Stimulated activated CD8-positive, alpha-beta memory T cell treated with anti-CD3 and anti-CD28 coated beads, Interleukin-12 subunit alpha, Interleukin-12 subunit beta, amount 100 ng/mL, for 1 hour (primary cell): ENCODE data around the gene USP11.
A peak's percentile ranks its signal among the peaks of the same experiment; 100 is the strongest.

Experiments
- DNase-seq: peaks from one replicate; pipeline ENCODE4 v3.0.0-alpha.2; 2020; ENCODE audit warnings: low read depth

USP11 gene

DNA sequence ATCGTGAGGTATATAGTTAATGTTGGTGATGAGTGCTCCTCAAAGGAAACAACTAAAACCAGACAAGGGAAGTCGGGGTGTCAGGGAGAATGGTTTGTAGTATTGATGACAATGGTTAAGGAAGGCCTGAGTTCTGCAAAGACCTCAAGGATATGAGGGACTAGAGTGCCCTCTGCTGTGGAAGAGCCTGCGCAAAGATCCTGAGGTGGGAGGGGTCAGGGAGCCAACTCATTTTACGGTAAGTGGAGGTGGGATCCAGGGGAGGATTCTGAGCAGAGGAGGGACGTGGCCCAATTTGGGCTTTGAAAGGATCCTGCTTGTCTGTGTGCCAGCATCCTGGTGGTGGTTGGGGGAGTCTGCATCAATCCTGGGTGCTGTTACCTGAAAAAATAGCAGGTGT, 27.8 kb upstream of the USP11 start:
- no peak for DNase-seq

DNA sequence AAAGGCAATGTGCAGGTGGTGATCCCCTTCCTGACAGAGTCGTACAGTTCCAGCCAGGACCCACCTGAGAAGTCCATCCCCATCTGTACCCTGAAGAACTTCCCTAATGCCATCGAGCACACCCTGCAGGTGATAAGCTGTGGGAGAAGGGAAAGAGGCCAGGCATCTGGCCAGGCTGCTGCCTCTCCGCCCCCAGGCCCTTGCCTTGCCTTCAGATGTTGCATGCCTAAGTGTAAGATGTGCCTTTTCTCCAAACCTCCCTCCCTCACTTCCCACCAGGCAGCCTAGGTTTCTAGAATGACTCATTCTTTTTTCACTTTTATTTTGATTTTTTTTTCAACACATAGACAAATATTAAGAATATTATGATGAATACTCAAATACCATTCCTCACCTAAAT, 26.5 kb upstream of the USP11 start:
- no peak for DNase-seq

GRCh38 chrX:47208108-47208507, 24.7 kb upstream of the USP11 start:
- DNase-seq: no peak

DNA sequence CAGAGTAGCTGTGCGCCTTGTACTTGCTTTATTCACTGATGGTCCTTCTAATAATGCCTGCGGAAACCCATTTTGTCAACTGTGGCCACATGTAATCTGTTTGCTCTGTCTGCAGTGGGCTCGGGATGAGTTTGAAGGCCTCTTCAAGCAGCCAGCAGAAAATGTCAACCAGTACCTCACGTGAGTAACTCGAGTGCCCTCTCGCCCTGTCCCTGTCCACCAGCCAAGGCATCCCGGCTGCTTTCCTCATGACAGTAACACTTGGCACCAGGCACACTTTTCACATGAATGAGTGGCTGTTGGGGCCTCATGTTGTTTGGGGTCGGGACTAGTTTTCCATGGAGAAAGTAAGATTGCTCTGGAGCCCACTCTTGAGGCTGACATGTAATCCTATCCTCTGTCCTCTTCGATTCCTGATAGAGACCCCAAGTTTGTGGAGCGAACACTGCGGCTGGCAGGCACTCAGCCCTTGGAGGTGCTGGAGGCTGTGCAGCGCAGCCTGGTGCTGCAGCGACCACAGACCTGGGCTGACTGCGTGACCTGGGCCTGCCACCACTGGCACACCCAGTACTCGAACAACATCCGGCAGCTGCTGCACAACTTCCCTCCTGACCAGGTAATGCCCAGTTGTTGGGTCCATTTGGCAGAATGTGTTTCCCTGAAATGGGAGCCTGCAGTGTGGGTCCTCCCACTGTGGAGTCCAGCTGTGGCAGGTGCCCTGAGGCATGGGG, 23.1 kb upstream of the USP11 start:
- no peak for DNase-seq

DNA sequence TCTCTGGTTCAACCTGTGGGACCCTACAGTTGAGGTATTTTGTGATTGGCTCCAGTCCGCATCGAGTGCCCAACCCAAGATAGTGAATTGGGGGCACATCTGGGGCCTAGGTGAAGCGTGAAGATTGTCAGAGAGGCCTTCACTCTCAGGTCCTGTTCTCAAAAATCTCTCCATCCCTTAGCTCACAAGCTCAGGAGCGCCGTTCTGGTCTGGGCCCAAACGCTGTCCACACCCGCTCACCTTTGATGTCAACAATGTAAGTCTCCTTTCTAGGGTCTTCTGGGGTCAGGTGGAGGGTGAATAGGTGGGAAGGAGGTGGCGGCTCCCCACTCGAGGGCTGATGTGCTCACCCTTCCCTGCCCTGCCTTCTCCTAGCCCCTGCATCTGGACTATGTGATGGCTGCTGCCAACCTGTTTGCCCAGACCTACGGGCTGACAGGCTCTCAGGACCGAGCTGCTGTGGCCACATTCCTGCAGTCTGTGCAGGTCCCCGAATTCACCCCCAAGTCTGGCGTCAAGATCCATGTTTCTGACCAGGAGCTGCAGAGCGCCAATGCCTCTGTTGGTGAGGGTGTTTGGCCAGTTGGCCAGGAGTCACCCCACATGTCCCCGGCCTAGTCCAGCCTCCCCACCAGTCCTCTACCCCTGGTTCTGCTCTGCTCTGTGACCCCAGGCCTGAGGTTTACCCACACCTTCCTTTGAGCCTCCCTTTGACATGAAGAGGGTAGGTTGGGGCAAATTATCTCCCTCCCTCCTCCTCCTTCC, 22.0 kb upstream of the USP11 start:
- no peak for DNase-seq

DNA sequence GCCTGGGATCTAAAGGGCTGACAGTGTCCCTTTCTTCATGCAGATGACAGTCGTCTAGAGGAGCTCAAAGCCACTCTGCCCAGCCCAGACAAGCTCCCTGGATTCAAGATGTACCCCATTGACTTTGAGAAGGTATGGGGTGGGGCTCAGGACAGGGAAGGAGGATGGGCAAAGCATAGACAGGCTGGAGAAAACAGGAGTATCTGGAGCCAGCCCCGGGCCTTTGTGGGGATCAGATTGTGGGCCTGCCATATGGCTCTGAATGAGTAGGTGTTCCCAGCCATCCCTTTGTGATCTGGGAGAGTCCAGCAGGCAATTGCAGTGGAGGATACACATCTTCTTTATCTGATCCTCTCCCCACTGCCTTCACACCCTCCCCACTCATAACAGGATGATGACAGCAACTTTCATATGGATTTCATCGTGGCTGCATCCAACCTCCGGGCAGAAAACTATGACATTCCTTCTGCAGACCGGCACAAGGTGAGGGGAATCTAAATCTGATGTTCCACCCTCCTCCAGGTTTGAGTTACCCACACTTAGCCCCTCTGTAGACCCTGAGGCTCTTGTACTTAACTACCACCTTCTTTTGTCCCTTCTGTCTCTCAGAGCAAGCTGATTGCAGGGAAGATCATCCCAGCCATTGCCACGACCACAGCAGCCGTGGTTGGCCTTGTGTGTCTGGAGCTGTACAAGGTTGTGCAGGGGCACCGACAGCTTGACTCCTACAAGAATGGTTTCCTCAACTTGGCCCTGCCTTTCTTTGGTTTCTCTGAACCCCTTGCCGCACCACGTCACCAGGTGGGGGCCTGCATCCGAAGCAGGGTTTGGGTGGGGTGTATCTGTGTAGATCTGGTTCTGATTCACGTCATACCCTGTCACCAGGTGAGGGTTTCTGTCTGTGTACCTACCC, 20.2 kb upstream of the USP11 start:
- DNase-seq: no peak

GRCh38 chrX:47214435-47215077, 18.3 kb upstream of the USP11 start:
- no peak for DNase-seq

GRCh38 chrX:47215291-47215900, 17.4 kb upstream of the USP11 start:
- no peak for DNase-seq

DNA sequence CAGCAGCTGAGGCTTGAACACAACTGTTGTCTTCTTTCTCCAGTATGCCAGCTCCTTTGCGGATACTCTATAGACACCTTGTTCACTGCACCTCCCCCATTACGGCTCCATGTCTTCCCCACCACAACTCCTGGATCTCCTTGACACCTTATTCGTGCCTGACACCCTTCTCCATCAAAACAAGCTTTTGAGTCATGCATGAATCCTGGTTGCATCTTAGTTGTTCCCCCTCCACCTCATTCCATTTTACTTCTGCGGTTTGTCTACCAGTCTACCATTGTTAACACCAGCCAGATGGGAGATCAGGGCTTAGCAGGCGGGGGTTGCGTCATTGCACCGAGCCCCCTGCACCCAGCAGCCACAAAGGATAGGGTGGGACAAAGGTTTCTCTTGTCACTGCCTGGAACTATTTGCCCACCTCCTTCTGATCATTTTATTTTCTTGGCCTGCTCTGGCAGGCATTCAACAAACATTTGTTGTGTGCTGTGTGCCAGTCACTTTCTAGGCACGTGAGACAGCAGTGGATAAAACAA, 16.4 kb upstream of the USP11 start:
- DNase-seq: no peak

DNA sequence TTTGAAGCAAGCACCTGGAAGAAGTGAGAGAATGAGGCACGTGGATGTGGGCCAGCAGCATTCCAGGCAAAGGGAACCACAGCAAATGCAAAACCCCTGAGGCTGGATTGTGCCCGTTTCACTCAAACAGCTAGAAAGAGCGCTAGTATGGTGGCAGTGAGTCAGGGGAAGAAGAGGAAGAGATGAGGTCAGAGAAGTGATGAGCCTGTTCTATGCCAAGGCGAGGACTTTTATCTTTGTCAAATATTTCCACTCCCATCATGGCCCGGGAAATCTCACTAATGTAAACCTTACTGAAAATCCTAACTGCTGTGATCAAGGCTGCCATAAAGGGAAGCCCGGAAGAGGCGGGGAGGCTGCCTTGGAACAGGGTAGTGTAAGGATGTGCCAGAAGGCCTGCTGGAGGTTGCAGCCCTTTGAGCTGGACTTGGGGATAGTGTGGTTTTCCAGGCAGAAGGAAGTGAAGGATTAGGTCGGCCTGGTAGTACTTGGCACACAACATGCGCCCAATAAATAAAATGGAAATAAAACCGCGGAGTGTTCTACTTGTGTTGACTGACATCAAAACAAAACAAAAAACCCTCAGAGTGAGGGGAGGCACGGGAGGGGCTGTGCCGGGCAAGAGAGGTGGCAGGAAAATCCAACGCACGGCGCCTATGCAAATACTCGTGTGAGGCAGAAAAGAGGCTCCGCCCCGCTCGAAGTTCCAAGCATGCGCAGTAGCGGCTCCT, 15.5 kb upstream of the USP11 start:
- no peak for DNase-seq

DNA sequence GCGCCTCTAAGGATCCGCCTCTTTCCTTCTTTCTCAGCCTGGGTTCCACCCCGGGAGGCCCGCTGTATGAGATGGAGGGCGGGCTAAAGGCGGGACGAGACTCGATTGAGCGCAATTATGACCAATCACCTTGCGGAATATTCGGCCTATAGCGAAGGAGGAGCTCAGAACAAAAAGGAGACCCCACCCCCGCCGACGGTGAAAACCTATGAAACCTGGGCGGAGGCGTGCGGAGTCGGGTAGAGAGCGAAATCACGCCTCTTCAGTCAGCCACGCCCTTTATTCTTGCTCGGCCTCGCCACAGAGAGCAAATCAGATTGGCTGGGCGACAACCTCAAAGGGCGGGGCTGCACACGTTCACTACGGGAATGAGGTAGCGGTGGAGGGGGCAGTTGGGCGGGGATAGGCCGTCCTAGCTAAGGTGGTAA, 14.9 kb upstream of the USP11 start:
- DNase-seq: peak; percentile 89

DNA sequence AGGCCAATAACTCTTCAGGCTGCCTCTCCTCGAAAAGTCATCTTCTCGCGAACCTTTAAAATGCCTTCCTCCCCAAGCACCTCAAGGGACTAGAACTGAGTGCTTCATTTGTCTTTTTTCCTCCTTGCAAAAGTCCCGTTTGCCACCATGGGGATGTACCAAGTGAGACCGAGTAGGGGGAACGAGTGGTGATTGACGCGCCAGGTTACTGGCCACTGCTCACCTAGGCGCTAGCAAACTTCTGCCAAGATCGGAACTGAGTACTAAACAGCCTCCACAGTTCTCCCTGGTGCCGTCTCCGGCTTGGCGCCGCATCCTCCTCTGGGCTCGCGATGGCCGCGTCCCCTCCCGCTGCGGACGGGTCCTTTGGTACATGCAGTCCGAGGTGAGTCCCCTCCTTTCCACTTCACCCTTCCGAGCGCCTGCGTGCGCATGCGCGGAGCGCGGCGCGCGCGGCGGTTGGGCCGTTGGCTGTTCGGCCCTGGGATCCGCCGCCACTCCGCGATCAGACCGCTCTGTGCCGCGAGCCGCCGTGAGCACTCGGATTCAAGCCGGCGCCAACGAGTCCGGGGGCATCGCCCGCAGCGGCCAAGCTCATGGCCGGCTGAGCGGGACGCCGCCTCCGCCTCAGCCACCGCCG, 14.4 kb upstream of the USP11 start, which contains the start of gene CDK16:
Gene CDK16, plus strand, starts transcription at position 402 of the 640 bp plus-strand sequence. CDS start 4,877 bp downstream, outside the sequence.
- DNase-seq: peak; percentile 45

DNA sequence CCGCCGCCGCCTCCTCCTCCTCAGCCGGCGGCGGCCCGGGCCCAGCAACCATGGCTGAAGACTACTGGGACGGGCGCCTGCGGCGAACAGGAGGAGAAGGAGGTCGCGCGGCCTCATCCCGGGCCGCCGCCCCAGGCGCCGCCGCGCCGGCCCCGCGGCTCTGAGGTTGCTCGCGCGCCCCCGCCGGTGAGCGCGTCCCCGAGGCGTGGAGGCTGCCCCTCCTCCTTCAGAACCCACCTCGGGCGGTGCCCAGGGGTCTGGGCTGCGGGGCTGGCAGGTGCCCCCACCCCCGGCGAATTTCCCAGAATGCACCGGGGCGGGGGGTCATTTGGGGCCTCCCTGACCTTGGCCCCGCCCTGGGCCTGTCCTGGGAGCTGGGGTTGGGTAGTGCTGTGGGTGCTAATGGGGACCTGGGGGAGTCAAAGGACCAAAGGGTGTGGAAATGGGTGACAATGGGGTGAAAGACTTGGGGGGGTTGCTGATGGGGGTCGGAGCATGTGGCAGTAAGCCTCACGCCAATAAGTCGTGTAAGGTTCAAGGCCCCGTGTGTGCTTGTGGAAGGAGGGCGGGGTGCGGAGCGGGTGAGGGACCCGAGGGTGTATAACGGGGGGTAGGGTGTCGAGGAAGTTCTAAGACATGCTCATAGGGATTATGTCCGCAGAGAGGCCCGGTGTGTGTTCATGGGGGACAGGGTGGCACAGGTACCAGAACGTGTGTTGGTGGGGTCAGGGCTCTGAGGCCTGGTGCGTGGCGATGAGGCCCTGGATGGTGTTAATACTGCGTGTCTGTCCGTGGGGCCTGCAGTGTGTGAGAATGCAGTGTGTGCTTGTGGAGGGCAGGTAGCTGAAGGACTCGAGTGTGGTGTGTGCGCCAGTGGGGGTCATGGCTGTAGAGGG, 13.6 kb upstream of the USP11 start:
- peak; percentile 10 for DNase-seq

GRCh38 chrX:47221756-47222155, 11.1 kb upstream of the USP11 start:
- DNase-seq: no peak

DNA sequence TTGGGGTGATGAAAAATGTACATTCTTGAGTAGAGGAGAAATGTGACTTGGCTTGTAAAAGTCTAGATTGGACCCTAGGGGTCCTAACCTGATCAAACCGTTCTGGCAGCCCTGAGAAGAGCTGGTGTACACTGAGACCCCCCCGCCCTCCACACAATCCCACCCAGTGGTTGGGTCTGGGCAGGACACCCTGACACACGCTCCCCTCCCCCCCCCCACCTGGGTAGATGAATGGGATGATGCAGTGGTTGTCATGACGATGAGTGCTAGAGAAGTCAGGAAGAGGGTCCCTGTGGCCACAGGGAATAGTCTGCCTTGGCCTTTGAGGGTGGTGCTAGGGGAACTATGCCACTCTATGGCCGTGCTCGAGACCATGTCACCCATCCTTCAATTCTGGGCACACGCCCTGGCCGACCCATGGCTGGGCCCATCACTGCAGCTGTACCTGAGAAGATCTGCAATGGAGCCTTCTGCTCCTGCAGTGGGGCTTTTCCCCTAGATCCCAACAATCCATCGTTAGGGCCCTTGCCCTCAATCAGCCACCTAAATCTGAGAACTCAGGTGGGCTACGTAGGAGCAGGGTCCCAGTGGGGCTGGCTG, 10.0 kb upstream of the USP11 start:
- no peak for DNase-seq

DNA sequence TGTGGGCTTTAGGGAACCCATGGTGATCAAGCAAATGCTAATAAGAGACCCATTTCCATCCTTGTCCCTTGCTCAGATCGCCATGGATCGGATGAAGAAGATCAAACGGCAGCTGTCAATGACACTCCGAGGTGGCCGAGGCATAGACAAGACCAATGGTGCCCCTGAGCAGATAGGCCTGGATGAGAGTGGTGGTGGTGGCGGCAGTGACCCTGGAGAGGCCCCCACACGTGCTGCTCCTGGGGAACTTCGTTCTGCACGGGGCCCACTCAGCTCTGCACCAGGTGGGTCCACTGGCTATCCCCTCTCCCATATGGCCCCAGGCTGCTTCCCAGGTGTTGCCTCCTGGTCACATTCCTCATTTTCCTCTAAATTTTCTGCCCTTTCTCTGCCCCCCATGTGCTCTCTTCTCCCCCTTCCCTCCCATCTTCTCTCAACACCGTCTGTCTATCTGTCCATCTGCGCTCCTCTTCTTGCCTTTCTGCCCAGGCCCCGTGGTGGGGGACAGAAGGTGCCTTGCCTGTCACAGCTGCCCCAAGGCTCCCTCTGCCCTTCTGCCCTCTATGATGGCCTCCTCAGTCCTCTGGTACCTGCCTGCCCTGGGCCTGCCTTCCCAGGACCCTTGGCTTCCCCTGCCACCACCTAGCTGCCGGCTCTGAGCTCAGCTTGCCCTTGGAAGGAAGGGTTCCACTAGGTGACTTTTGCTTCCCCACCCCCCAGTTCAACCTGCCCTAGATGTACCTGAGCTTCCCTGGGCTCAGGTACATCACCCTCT, 9.1 kb upstream of the USP11 start:
- DNase-seq: no peak

GRCh38 chrX:47224266-47224895, 8.4 kb upstream of the USP11 start:
- DNase-seq: no peak
